Peyer's patch (tissue), 4 donors: ENCODE results near the gene VPS33A. TPM values are rescaled to one million over a fixed set of nuclear protein-coding genes. Genes with fewer than 3 reads are reported as not detected.

Experiments
- DNase-seq, 3 donors: peaks; one replicate each; pipeline ENCODE4 v3.0.0-alpha.2; 2017 to 2019
- H3K27ac ChIP-seq, 4 donors: fragments of 200-600 bp; sonication (generic); one replicate each; pipeline ENCODE4 v1.5.1; 2016 to 2019
- H3K27me3 ChIP-seq, 2 donors: fragments of 200-600 bp; sonication (generic); one replicate each; pipeline ENCODE4 v1.5.1; 2019
- H3K36me3 ChIP-seq, 3 donors: fragments of 200-600 bp; sonication (generic); one replicate each; pipeline ENCODE4 v1.5.1; 2016 to 2019
- H3K4me1 ChIP-seq, 4 donors: fragments of 200-600 bp; sonication (generic); one replicate each; pipeline ENCODE4 v1.5.1; 2016 to 2019
- H3K4me3 ChIP-seq, 4 donors: fragments of 200-600 bp; sonication (generic); 1 replicate in 3 of 4; 2 replicates in 1 of 4; pipeline ENCODE4 v1.5.1; 2016 to 2019; ENCODE audit warnings: mild to moderate bottlenecking in 1 of 4
- H3K9me3 ChIP-seq, 4 donors: fragments of 200-600 bp; sonication (generic); one replicate each; pipeline ENCODE4 v1.5.1; 2016 to 2019; ENCODE audit warnings: mild to moderate bottlenecking in 1 of 4
- CTCF ChIP-seq, 6 experiments: fragments of 450-650 bp in 4 of 6; fragments of 200-600 bp in 2 of 6; sonication (generic) in 1 of 6; IDR thresholded peaks; one replicate each; pipeline ENCODE4 v1.5.1; 2017 to 2019; ENCODE audit warnings: antibody characterized with exemption in 6 of 6, mild to moderate bottlenecking in 3 of 6, moderate library complexity in 1 of 6
- POLR2A ChIP-seq, 2 donors: fragments of 450-650 bp; IDR thresholded peaks; one replicate each; pipeline ENCODE4 v1.5.1; 2017; ENCODE audit warnings: antibody characterized with exemption in 2 of 2, mild to moderate bottlenecking in 2 of 2, moderate library complexity in 2 of 2
- total RNA-seq, 4 donors: library from RNA; depleted of rRNA; stranded (reverse); fragments of >200 nt; gene quantifications; one replicate each; pipeline ENCODE4 v1.1.0, GENCODE V29; 2016

The VPS33A gene
- total RNA-seq, 4 donors from 2014 or later = 13.1 to 18.2 (median 16.7) TPM

DNA sequence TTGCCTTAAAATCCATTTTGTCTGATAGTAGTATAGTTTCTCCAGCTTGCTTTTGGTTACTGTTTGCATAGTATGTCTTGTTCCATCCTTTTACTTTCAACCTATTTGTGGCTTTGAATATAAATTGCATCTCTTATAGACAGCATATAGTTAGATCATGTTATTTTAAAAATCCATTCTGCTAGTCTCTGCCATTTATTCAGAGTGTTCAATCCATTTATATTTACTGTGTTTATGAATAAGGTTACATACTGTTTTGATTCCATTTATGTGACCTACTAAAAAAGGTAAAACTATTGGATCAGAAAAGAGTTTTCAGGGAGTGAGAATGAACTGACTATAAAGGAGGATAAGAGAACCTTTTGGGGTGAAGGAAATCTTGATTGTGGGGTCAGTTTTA, 29.6 kb upstream of the VPS33A start:
- H3K4me3 ChIP-seq = no peak overlapping the region
- H3K4me1 ChIP-seq = no peaks in the 10 kb centered on the region
- TF ChIP-seq POLR2A (IDR thresholded peaks at IDR 0.05) = no peak
- TF ChIP-seq CTCF (IDR thresholded peaks at IDR 0.05) = no peak
- no peak for DNase-seq
- H3K27ac ChIP-seq = no peak overlapping the region
- no peaks in the 10 kb centered on the region for H3K9me3 ChIP-seq
- H3K36me3 ChIP-seq = peaks cover 0 to 43% (median 0%) of the 10 kb centered on the region in 3 donors
- no peaks in the 10 kb centered on the region for H3K27me3 ChIP-seq

DNA sequence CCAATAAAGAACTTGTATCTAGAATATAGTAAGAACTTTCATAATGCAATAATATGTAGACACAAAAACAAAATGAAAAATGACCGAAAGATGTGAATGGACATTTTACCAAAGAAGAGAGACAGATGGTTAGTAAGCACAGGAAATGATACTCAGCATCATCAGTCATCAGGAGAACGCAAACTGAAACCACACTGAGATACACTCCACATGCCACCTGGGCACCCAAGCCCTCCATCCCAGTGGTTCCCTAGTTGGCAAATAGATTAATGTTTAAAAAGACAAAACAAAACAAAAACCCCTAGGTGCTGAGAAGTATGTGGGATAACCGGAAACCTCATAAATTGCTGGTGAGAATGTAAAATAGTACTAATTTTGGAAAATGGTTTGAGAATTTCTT, 26.8 kb upstream of the VPS33A start:
- DNase-seq = no peak
- H3K27me3 ChIP-seq = no peaks in the 10 kb centered on the region
- no peaks in the 10 kb centered on the region for H3K4me1 ChIP-seq
- TF ChIP-seq POLR2A (IDR thresholded peaks at IDR 0.05) = no peak
- no peak for TF ChIP-seq CTCF (IDR thresholded peaks at IDR 0.05)
- H3K27ac ChIP-seq = no peak overlapping the region
- no peaks in the 10 kb centered on the region for H3K9me3 ChIP-seq
- no peak overlapping the region for H3K4me3 ChIP-seq
- peaks cover 0 to 45% (median 0%) of the 10 kb centered on the region in 3 donors for H3K36me3 ChIP-seq

DNA sequence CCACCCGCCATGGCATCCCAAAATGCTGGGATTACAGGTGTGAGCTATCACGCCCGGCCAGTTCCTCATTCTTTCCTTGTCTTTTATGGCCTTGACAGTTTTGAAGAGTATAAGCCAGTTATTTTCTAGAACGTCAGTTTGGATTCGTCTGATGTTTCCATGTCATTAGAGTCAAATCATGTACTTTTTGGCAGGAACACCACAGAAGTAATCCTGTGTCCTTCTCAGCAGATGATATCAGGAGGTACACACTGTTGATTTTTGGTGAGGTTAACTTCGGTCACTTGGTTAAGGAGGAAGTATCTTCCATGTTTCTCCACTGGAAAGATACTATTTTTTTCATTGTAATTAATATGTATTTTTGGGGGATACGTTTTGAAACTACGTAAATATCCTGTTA, 25.1 kb upstream of the VPS33A start:
- no peak overlapping the region for H3K27ac ChIP-seq
- H3K27me3 ChIP-seq = no peaks in the 10 kb centered on the region
- TF ChIP-seq CTCF (IDR thresholded peaks at IDR 0.05) (no peak), POLR2A (IDR thresholded peaks at IDR 0.05) (no peak)
- no peak for DNase-seq
- peaks cover 0 to 46% (median 0%) of the 10 kb centered on the region in 3 donors for H3K36me3 ChIP-seq
- H3K9me3 ChIP-seq = no peaks in the 10 kb centered on the region
- no peak overlapping the region for H3K4me3 ChIP-seq
- no peaks in the 10 kb centered on the region for H3K4me1 ChIP-seq

DNA sequence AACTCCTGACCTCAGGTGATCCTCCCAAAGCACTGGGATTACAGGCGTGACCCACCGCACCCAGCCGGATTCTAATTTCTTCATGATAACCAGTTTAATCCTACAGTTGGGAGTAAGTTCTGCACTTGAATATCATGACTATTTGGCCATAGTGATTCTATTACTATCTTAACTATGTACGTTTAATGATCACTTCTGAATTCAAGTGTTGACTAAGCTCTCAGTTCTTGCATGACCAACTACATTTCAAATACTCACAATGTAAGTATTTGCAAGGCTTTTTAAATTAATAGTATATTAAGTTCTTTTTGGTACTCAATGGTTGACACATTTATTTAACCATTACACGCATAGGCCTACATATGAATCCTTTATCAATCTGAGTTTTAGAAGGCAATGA, 17.4 kb upstream of the VPS33A start:
- peaks cover 0 to 52% (median 0%) of the 10 kb centered on the region in 3 donors for H3K36me3 ChIP-seq
- TF ChIP-seq POLR2A (IDR thresholded peaks at IDR 0.05) (no peak), CTCF (IDR thresholded peaks at IDR 0.05) (no peak)

GRCh38 chr12:122282061-122282460, 15.8 kb upstream of the VPS33A start:
- DNase-seq = no peak
- H3K4me3 ChIP-seq = no peak overlapping the region
- no peak for TF ChIP-seq POLR2A (IDR thresholded peaks at IDR 0.05)
- TF ChIP-seq CTCF (IDR thresholded peaks at IDR 0.05) = no peak
- no peaks in the 10 kb centered on the region for H3K9me3 ChIP-seq
- no peaks in the 10 kb centered on the region for H3K4me1 ChIP-seq
- H3K27ac ChIP-seq = no peak overlapping the region
- peaks cover 0 to 60% (median 0%) of the 10 kb centered on the region in 3 donors for H3K36me3 ChIP-seq
- no peaks in the 10 kb centered on the region for H3K27me3 ChIP-seq

More for the DNA sequence above, 17.4 kb upstream of the VPS33A start:
- DNase-seq = no peak
- Histone ChIP-seq H3K4me1 (no peaks in the 10 kb centered on the region), H3K27me3 (no peaks in the 10 kb centered on the region), H3K9me3 (no peaks in the 10 kb centered on the region), H3K4me3 (no peak overlapping the region), H3K27ac (no peak overlapping the region)

- Histone ChIP-seq H3K4me3 (no peak overlapping the region), H3K9me3 (no peaks in the 10 kb centered on the region), H3K4me1 (no peaks in the 10 kb centered on the region), H3K27ac (no peak overlapping the region), H3K27me3 (no peaks in the 10 kb centered on the region), H3K36me3 (peaks cover 0 to 73% (median 0%) of the 10 kb centered on the region in 3 donors)
- no peak for DNase-seq
- TF ChIP-seq CTCF (IDR thresholded peaks at IDR 0.05) = no peak
- no peak for TF ChIP-seq POLR2A (IDR thresholded peaks at IDR 0.05)
Measured at GRCh38 chr12:122276242-122276641, 9.9 kb upstream of the VPS33A start.
